ENCODE measurements around the gene SLC24A3. TPM values are rescaled to one million over a fixed set of nuclear protein-coding genes. Genes with fewer than 3 reads are reported as not detected.
A peak's percentile ranks its signal among the peaks of the same experiment; 100 is the strongest.

SLC24A3 gene
- total RNA-seq, 4 donors from 2014 or later = 2.3 to 6.9 (median 5.4) TPM

GRCh38 chr20:19624221-19624965, 412.0 kb downstream of the SLC24A3 start:
- TF ChIP-seq CTCF (IDR thresholded peaks at IDR 0.05) (no peak), POLR2A (IDR thresholded peaks at IDR 0.05) (no peak)
- no peak for DNase-seq (ENCODE audit: low spot score in 2 of 2)
- no peak overlapping the region for H3K4me3 ChIP-seq (ENCODE audit: low read depth, poor library complexity, severe bottlenecking)
- intact Hi-C loops (cut with DNase I; ENCODE audit: low total_unique reads) = no loop called here
- 91 to 93% methylated on average over 3 of the region's 3 CpGs for WGBS, 2 donors

GRCh38 chr20:19625426-19625825, 413.0 kb downstream of the SLC24A3 start:
- 90 to 93% methylated on average over 1 of the region's 1 CpG for WGBS, 2 donors
- TF ChIP-seq CTCF (IDR thresholded peaks at IDR 0.05) (no peak), POLR2A (IDR thresholded peaks at IDR 0.05) (no peak)
- intact Hi-C loops (cut with DNase I; ENCODE audit: low total_unique reads) = no loop called here
- no peak overlapping the region for H3K4me3 ChIP-seq (ENCODE audit: low read depth, poor library complexity, severe bottlenecking)
- no peak for DNase-seq (ENCODE audit: low spot score in 2 of 2)

GRCh38 chr20:19626896-19627295, 414.5 kb downstream of the SLC24A3 start:
- WGBS, 2 donors = 75% methylated on average over 5 of the region's 5 CpGs
- no peak overlapping the region for H3K4me3 ChIP-seq (ENCODE audit: low read depth, poor library complexity, severe bottlenecking)
- no peak for DNase-seq (ENCODE audit: low spot score in 2 of 2)
- TF ChIP-seq CTCF (IDR thresholded peaks at IDR 0.05) (no peak), POLR2A (IDR thresholded peaks at IDR 0.05) (no peak)
- intact Hi-C loops (cut with DNase I; ENCODE audit: low total_unique reads) = no loop called here

- TF ChIP-seq POLR2A (IDR thresholded peaks at IDR 0.05) (no peak), CTCF (IDR thresholded peaks at IDR 0.05) (no peak)
- intact Hi-C loops (cut with DNase I; ENCODE audit: low total_unique reads) = no loop called here
- DNase-seq (ENCODE audit: low spot score in 2 of 2) = peak in 1 of 2 donors; percentile 36
- 46 to 47% methylated on average over 2 of the region's 2 CpGs for WGBS, 2 donors
- no peak overlapping the region for H3K4me3 ChIP-seq (ENCODE audit: low read depth, poor library complexity, severe bottlenecking)
These were observed 416.2 kb downstream of the SLC24A3 start for GRCh38 chr20:19628570-19629134.

GRCh38 chr20:19631410-19631809, 419.0 kb downstream of the SLC24A3 start:
- no peak overlapping the region for H3K4me3 ChIP-seq (ENCODE audit: low read depth, poor library complexity, severe bottlenecking)
- DNase-seq (ENCODE audit: low spot score in 2 of 2) = no peak
- intact Hi-C loops (cut with DNase I; ENCODE audit: low total_unique reads) = no loop called here
- TF ChIP-seq POLR2A (IDR thresholded peaks at IDR 0.05) (no peak), CTCF (IDR thresholded peaks at IDR 0.05) (no peak)
- 69 to 70% methylated on average over 5 of the region's 5 CpGs for WGBS, 2 donors
